ENCODE data around the gene RNF167. TPM values are rescaled to one million over a fixed set of nuclear protein-coding genes. Genes with fewer than 3 reads are reported as not detected.

Gene RNF167
- total RNA-seq, 1 donor from 2014 or later = 44.1 TPM

- H3K36me3 ChIP-seq (ENCODE audit: control insufficient read depth, insufficient read depth, low read length) = no peaks in the 10 kb centered on the region
These were observed 32.3 kb downstream of the RNF167 start for GRCh38 chr17:4972322-4972721.

GRCh38 chr17:4972752-4973151 is 32.7 kb downstream of the RNF167 start:
- no peak overlapping the region for H3K4me3 ChIP-seq (ENCODE audit: low read depth, low read length)
- TF ChIP-seq CTCF (IDR thresholded peaks at IDR 0.05; ENCODE audit: insufficient read depth, low read length, poor library complexity, severe bottlenecking) = no peak
- H3K27me3 ChIP-seq (ENCODE audit: control insufficient read depth, insufficient read depth, low read length) = no peaks in the 10 kb centered on the region
- no peak for DNase-seq (ENCODE audit: low read depth)
- H3K36me3 ChIP-seq (ENCODE audit: control insufficient read depth, insufficient read depth, low read length) = no peaks in the 10 kb centered on the region

More at GRCh38 chr17:4972322-4972721, 32.3 kb downstream of the RNF167 start:
- H3K4me3 ChIP-seq (ENCODE audit: low read depth, low read length) = no peak overlapping the region
- no peak for DNase-seq (ENCODE audit: low read depth)
- no peaks in the 10 kb centered on the region for H3K27me3 ChIP-seq (ENCODE audit: control insufficient read depth, insufficient read depth, low read length)
- no peak for TF ChIP-seq CTCF (IDR thresholded peaks at IDR 0.05; ENCODE audit: insufficient read depth, low read length, poor library complexity, severe bottlenecking)

GRCh38 chr17:4973256-4974114 is 33.4 kb downstream of the RNF167 start:
- DNase-seq (ENCODE audit: low read depth) = no peak
- H3K4me3 ChIP-seq (ENCODE audit: low read depth, low read length) = no peak overlapping the region
- no peaks in the 10 kb centered on the region for H3K27me3 ChIP-seq (ENCODE audit: control insufficient read depth, insufficient read depth, low read length)
- TF ChIP-seq CTCF (IDR thresholded peaks at IDR 0.05; ENCODE audit: insufficient read depth, low read length, poor library complexity, severe bottlenecking) = no peak
- H3K36me3 ChIP-seq (ENCODE audit: control insufficient read depth, insufficient read depth, low read length) = peaks cover 2% of the 10 kb centered on the region

- DNase-seq (ENCODE audit: low read depth) = no peak
- H3K36me3 ChIP-seq (ENCODE audit: control insufficient read depth, insufficient read depth, low read length) = peaks cover 2% of the 10 kb centered on the region
- no peak overlapping the region for H3K4me3 ChIP-seq (ENCODE audit: low read depth, low read length)
- no peak for TF ChIP-seq CTCF (IDR thresholded peaks at IDR 0.05; ENCODE audit: insufficient read depth, low read length, poor library complexity, severe bottlenecking)
- no peaks in the 10 kb centered on the region for H3K27me3 ChIP-seq (ENCODE audit: control insufficient read depth, insufficient read depth, low read length)
These were observed 34.1 kb downstream of the RNF167 start for GRCh38 chr17:4974115-4974670.

GRCh38 chr17:4978726-4979125 is 38.7 kb downstream of the RNF167 start:
- no peak for TF ChIP-seq CTCF (IDR thresholded peaks at IDR 0.05; ENCODE audit: insufficient read depth, low read length, poor library complexity, severe bottlenecking)
- peaks cover 3% of the 10 kb centered on the region for H3K36me3 ChIP-seq (ENCODE audit: control insufficient read depth, insufficient read depth, low read length)
- no peaks in the 10 kb centered on the region for H3K27me3 ChIP-seq (ENCODE audit: control insufficient read depth, insufficient read depth, low read length)
- no peak overlapping the region for H3K4me3 ChIP-seq (ENCODE audit: low read depth, low read length)
- DNase-seq (ENCODE audit: low read depth) = no peak

Data from kidney epithelial cell (primary cell).